Vagina (tissue), 2 donors: ENCODE data around the gene ITFG1.

Source experiments
- POLR2A ChIP-seq, 2 donors: fragments of 450-650 bp; IDR thresholded peaks; one replicate each; pipeline ENCODE4 v1.6.1; 2017; ENCODE audit warnings: antibody characterized with exemption in 2 of 2, mild to moderate bottlenecking in 2 of 2, moderate library complexity in 2 of 2
- POLR2AphosphoS5 ChIP-seq, 2 donors: sonication (generic); formaldehyde crosslinking; IDR thresholded peaks; one replicate each; pipeline ENCODE4 v1.9.0; 2017; ENCODE audit warnings: antibody characterized with exemption in 2 of 2, mild to moderate bottlenecking in 2 of 2, low read depth in 1 of 2; ENCODE audit not compliant: insufficient read depth in 1 of 2
- TF ChIP-seq, protein P1 (sequence below), 3 experiments: fragments of 450-650 bp in 2 of 3; fragments of 200-600 bp in 1 of 3; sonication (generic) in 1 of 3; IDR thresholded peaks; one replicate each; pipeline ENCODE4 v1.5.1; 2017 to 2019; ENCODE audit warnings: antibody characterized with exemption in 3 of 3, mild to moderate bottlenecking in 2 of 3, moderate library complexity in 2 of 3

DNA sequence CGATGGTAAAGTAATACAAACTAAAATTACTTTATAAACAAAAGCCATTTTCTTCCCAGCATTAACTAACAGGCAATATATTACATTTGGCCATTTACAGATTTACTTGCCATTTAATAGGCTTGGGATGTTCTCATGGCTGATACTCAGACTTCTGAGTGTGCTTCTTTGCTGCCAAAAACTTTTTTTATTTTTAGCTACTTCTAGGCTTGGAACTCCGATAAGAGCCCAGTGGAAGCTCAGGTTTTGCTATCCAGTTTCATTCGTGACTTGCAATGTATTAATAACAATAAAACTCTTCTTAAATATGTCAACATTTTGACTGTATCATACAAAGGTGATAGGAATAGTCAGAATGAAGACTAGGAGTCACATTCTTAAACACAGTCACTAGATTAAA, 152.3 kb downstream of the ITFG1 start:
- TF ChIP-seq POLR2A (IDR thresholded peaks at IDR 0.05) (no peak), POLR2AphosphoS5 (IDR thresholded peaks at IDR 0.05; ENCODE audit: insufficient read depth in 1 of 2, low read depth in 1 of 2) (no peak)
- TF ChIP-seq, protein P1, sequence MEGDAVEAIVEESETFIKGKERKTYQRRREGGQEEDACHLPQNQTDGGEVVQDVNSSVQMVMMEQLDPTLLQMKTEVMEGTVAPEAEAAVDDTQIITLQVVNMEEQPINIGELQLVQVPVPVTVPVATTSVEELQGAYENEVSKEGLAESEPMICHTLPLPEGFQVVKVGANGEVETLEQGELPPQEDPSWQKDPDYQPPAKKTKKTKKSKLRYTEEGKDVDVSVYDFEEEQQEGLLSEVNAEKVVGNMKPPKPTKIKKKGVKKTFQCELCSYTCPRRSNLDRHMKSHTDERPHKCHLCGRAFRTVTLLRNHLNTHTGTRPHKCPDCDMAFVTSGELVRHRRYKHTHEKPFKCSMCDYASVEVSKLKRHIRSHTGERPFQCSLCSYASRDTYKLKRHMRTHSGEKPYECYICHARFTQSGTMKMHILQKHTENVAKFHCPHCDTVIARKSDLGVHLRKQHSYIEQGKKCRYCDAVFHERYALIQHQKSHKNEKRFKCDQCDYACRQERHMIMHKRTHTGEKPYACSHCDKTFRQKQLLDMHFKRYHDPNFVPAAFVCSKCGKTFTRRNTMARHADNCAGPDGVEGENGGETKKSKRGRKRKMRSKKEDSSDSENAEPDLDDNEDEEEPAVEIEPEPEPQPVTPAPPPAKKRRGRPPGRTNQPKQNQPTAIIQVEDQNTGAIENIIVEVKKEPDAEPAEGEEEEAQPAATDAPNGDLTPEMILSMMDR (IDR thresholded peaks at IDR 0.05), result no peak
